ENCODE results near the gene CLDND1. TPM values are rescaled to one million over a fixed set of nuclear protein-coding genes. Genes with fewer than 3 reads are reported as not detected.

The CLDND1 gene
- total RNA-seq, 6 experiments from 2014 or later: 41.4 to 52.3 (median 48.5) TPM

GRCh38 chr3:98541695-98542094 is 19.0 kb upstream of the CLDND1 start:
- H3K36me3 Mint-ChIP-seq (ENCODE audit: low read depth): no peaks in the 10 kb centered on the region
- DNase-seq: no peak
- H3K27me3 Mint-ChIP-seq (ENCODE audit: insufficient read depth): peaks cover 3% of the 10 kb centered on the region; the same call in 1 of the 2 replicates
- H3K27ac Mint-ChIP-seq: no peak overlapping the region
- TF ChIP-seq, protein P1, sequence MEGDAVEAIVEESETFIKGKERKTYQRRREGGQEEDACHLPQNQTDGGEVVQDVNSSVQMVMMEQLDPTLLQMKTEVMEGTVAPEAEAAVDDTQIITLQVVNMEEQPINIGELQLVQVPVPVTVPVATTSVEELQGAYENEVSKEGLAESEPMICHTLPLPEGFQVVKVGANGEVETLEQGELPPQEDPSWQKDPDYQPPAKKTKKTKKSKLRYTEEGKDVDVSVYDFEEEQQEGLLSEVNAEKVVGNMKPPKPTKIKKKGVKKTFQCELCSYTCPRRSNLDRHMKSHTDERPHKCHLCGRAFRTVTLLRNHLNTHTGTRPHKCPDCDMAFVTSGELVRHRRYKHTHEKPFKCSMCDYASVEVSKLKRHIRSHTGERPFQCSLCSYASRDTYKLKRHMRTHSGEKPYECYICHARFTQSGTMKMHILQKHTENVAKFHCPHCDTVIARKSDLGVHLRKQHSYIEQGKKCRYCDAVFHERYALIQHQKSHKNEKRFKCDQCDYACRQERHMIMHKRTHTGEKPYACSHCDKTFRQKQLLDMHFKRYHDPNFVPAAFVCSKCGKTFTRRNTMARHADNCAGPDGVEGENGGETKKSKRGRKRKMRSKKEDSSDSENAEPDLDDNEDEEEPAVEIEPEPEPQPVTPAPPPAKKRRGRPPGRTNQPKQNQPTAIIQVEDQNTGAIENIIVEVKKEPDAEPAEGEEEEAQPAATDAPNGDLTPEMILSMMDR (IDR thresholded peaks at IDR 0.05): no peak
- no peaks in the 10 kb centered on the region for H3K9me3 Mint-ChIP-seq
- H3K4me1 Mint-ChIP-seq (ENCODE audit: low read depth): no peaks in the 10 kb centered on the region
- H3K4me3 Mint-ChIP-seq: no peak overlapping the region

DNA sequence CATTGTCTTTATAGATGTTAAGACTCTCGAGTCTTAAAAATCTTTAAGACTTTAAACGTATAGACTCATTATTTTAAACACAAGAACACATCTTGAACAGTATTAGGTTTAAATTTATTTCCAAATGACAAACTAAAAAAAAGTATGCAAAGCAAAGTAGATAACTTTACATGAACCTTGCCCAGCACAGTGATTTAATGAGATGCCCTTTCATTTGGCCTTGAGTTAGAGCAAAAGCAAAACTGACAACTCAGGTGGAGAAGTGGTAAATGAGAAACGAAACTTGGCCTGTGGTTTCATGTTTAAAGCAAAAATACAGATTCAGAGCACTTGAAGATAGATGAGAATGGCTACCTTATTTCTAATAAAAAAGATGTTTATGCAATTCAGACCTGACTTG is 17.6 kb upstream of the CLDND1 start:
- no peak for DNase-seq
- Mint-ChIP-seq H3K27me3 (ENCODE audit: insufficient read depth) (no peaks in the 10 kb centered on the region; the same call in 1 of the 2 replicates), H3K4me1 (ENCODE audit: low read depth) (no peaks in the 10 kb centered on the region), H3K36me3 (ENCODE audit: low read depth) (no peaks in the 10 kb centered on the region), H3K4me3 (no peak overlapping the region), H3K27ac (no peak overlapping the region), H3K9me3 (no peaks in the 10 kb centered on the region)
- TF ChIP-seq, protein P1 (IDR thresholded peaks at IDR 0.05): no peak

GRCh38 chr3:98536456-98537017 is 13.8 kb upstream of the CLDND1 start:
- Mint-ChIP-seq H3K36me3 (ENCODE audit: low read depth) (no peaks in the 10 kb centered on the region), H3K9me3 (no peaks in the 10 kb centered on the region), H3K27me3 (ENCODE audit: insufficient read depth) (peaks cover 16% of the 10 kb centered on the region), H3K4me1 (ENCODE audit: low read depth) (no peaks in the 10 kb centered on the region), H3K27ac (no peak overlapping the region), H3K4me3 (no peak overlapping the region)
- TF ChIP-seq, protein P1 (IDR thresholded peaks at IDR 0.05): no peak
- DNase-seq: no peak

DNA sequence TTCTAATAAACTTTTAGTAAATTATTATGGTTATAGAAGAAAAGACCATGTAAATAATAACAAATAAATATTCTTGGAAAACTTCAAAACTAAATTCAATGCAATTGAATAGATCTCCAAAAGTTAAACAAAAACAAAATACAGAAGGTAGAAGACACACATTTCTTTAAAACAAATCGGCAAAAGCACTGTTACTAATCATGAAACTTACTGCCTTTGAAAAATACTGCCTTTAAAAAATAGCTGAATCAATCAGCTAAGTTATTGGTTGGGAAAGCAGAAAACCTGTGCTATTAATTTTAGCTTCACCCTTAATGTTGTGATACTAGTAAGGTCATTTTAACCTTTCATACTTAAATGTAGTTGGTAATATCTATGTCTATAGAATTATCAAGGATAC is 12.0 kb upstream of the CLDND1 start:
- no peaks in the 10 kb centered on the region for H3K9me3 Mint-ChIP-seq
- no peaks in the 10 kb centered on the region for H3K4me1 Mint-ChIP-seq (ENCODE audit: low read depth)
- no peak overlapping the region for H3K4me3 Mint-ChIP-seq
- DNase-seq: no peak
- no peaks in the 10 kb centered on the region for H3K36me3 Mint-ChIP-seq (ENCODE audit: low read depth)
- peaks cover 16% of the 10 kb centered on the region for H3K27me3 Mint-ChIP-seq (ENCODE audit: insufficient read depth)
- TF ChIP-seq, protein P1 (IDR thresholded peaks at IDR 0.05): no peak
- no peak overlapping the region for H3K27ac Mint-ChIP-seq

- H3K27me3 Mint-ChIP-seq (ENCODE audit: insufficient read depth): peaks cover 16% of the 10 kb centered on the region
- no peaks in the 10 kb centered on the region for H3K9me3 Mint-ChIP-seq
- no peak overlapping the region for H3K4me3 Mint-ChIP-seq
- TF ChIP-seq, protein P1 (IDR thresholded peaks at IDR 0.05): no peak
- H3K36me3 Mint-ChIP-seq (ENCODE audit: low read depth): no peaks in the 10 kb centered on the region
- no peak overlapping the region for H3K27ac Mint-ChIP-seq
- no peak for DNase-seq
- H3K4me1 Mint-ChIP-seq (ENCODE audit: low read depth): no peaks in the 10 kb centered on the region
Measured at GRCh38 chr3:98534168-98534567, 11.5 kb upstream of the CLDND1 start.

Measured in HFFc6 (cell line).